T-helper 2 cell treated with Interferon-gamma antibody and Interleukin-4, amounts not matched to agents 5 μg/mL and 100 μg/mL, for 36 hours (primary cell): ENCODE measurements around the gene MRPS5.
A peak's percentile ranks its signal among the peaks of the same experiment; 100 is the strongest.
"Not testable (repeated sequence)": the region's sequence is repeated elsewhere in the genome, so short reads cannot be mapped to it uniquely, and the experiment has no call there.

Experiments
- DNase-seq: peaks from one replicate; pipeline ENCODE4 v3.0.0; 2021; ENCODE audit warnings: low spot score
- H3K27ac Mint-ChIP-seq: one replicate; pipeline ENCODE4 v1.8.0; 2021; ENCODE audit warnings: mild to moderate bottlenecking, mixed read lengths
- H3K27me3 Mint-ChIP-seq: one replicate; pipeline ENCODE4 v1.8.0; 2021; ENCODE audit warnings: low read depth, mixed read lengths
- H3K36me3 Mint-ChIP-seq: one replicate; pipeline ENCODE4 v1.8.0; 2021; ENCODE audit warnings: low read depth, mixed read lengths
- H3K4me1 Mint-ChIP-seq: one replicate; pipeline ENCODE4 v1.8.0; 2021; ENCODE audit warnings: low read depth, mixed read lengths
- H3K4me3 Mint-ChIP-seq: one replicate; pipeline ENCODE4 v1.8.0; 2022; ENCODE audit warnings: mild to moderate bottlenecking, moderate library complexity, mixed read lengths
- H3K9me3 Mint-ChIP-seq: one replicate; pipeline ENCODE4 v1.8.0; 2021; ENCODE audit warnings: mixed read lengths

MRPS5 gene

GRCh38 chr2:95113464-95113863 lies 8.1 kb downstream of the MRPS5 start:
- Mint-ChIP-seq H3K4me3 (no peak overlapping the region), H3K36me3 (peaks cover 40% of the 10 kb centered on the region), H3K27ac (no peak overlapping the region), H3K27me3 (no peaks in the 10 kb centered on the region), H3K4me1 (peaks cover 15% of the 10 kb centered on the region), H3K9me3 (no peaks in the 10 kb centered on the region)
- DNase-seq, result no peak

- H3K4me3 Mint-ChIP-seq, result no peak overlapping the region
- H3K27me3 Mint-ChIP-seq, result no peaks in the 10 kb centered on the region
- no peak overlapping the region for H3K27ac Mint-ChIP-seq
- DNase-seq, result no peak
- H3K4me1 Mint-ChIP-seq, result peaks cover 5% of the 10 kb centered on the region
- peaks cover 44% of the 10 kb centered on the region for H3K36me3 Mint-ChIP-seq
- no peaks in the 10 kb centered on the region for H3K9me3 Mint-ChIP-seq
Observed at GRCh38 chr2:95110395-95110794, 11.2 kb downstream of the MRPS5 start.

GRCh38 chr2:95109260-95109659 lies 12.3 kb downstream of the MRPS5 start:
- DNase-seq, result no peak
- no peaks in the 10 kb centered on the region for H3K27me3 Mint-ChIP-seq
- H3K4me3 Mint-ChIP-seq, result no peak overlapping the region
- no peaks in the 10 kb centered on the region for H3K9me3 Mint-ChIP-seq
- no peak overlapping the region for H3K27ac Mint-ChIP-seq
- H3K4me1 Mint-ChIP-seq, result no peaks in the 10 kb centered on the region
- peaks cover 42% of the 10 kb centered on the region for H3K36me3 Mint-ChIP-seq

GRCh38 chr2:95106081-95106480 lies 15.5 kb downstream of the MRPS5 start:
- Mint-ChIP-seq H3K36me3 (peaks cover 55% of the 10 kb centered on the region), H3K27me3 (no peaks in the 10 kb centered on the region), H3K27ac (no peak overlapping the region), H3K4me1 (no peaks in the 10 kb centered on the region), H3K4me3 (no peak overlapping the region), H3K9me3 (no peaks in the 10 kb centered on the region)
- no peak for DNase-seq

- no peak for DNase-seq
- Mint-ChIP-seq H3K36me3 (peaks cover 60% of the 10 kb centered on the region), H3K27me3 (no peaks in the 10 kb centered on the region), H3K27ac (no peak overlapping the region), H3K4me3 (no peak overlapping the region), H3K9me3 (no peaks in the 10 kb centered on the region), H3K4me1 (no peaks in the 10 kb centered on the region)
Observed at GRCh38 chr2:95104606-95105005, 17.0 kb downstream of the MRPS5 start.

GRCh38 chr2:95099910-95100309 lies 21.7 kb downstream of the MRPS5 start:
- peaks cover 5% of the 10 kb centered on the region for H3K9me3 Mint-ChIP-seq
- H3K4me1 Mint-ChIP-seq, result peaks cover 8% of the 10 kb centered on the region
- H3K4me3 Mint-ChIP-seq, result no peak overlapping the region
- no peaks in the 10 kb centered on the region for H3K27me3 Mint-ChIP-seq
- no peak for DNase-seq
- peaks cover 71% of the 10 kb centered on the region for H3K36me3 Mint-ChIP-seq
- no peak overlapping the region for H3K27ac Mint-ChIP-seq

- H3K4me3 Mint-ChIP-seq, H3K27me3 Mint-ChIP-seq, DNase-seq, H3K9me3 Mint-ChIP-seq, H3K27ac Mint-ChIP-seq: not testable (repeated sequence)
- H3K4me1 Mint-ChIP-seq, result peaks cover 18% of the 10 kb centered on the region
- H3K36me3 Mint-ChIP-seq, result peaks cover 78% of the 10 kb centered on the region
Observed at GRCh38 chr2:95098273-95098672, 23.3 kb downstream of the MRPS5 start.

GRCh38 chr2:95091885-95092555 lies 29.6 kb downstream of the MRPS5 start:
- no peak overlapping the region for H3K27ac Mint-ChIP-seq
- H3K4me3 Mint-ChIP-seq, result no peak overlapping the region
- peaks cover 57% of the 10 kb centered on the region for H3K36me3 Mint-ChIP-seq
- no peaks in the 10 kb centered on the region for H3K27me3 Mint-ChIP-seq
- H3K9me3 Mint-ChIP-seq, result no peaks in the 10 kb centered on the region
- no peak for DNase-seq
- peaks cover 18% of the 10 kb centered on the region for H3K4me1 Mint-ChIP-seq

GRCh38 chr2:95087379-95087778 lies 34.2 kb downstream of the MRPS5 start:
- no peaks in the 10 kb centered on the region for H3K4me1 Mint-ChIP-seq
- H3K4me3 Mint-ChIP-seq, result no peak overlapping the region
- no peaks in the 10 kb centered on the region for H3K9me3 Mint-ChIP-seq
- H3K27me3 Mint-ChIP-seq, result no peaks in the 10 kb centered on the region
- no peak overlapping the region for H3K27ac Mint-ChIP-seq
- DNase-seq, result no peak
- peaks cover 45% of the 10 kb centered on the region for H3K36me3 Mint-ChIP-seq

GRCh38 chr2:95086017-95086416 lies 35.6 kb downstream of the MRPS5 start:
- H3K4me1 Mint-ChIP-seq, result no peaks in the 10 kb centered on the region
- peaks cover 38% of the 10 kb centered on the region for H3K36me3 Mint-ChIP-seq
- H3K4me3 Mint-ChIP-seq, result no peak overlapping the region
- no peak overlapping the region for H3K27ac Mint-ChIP-seq
- DNase-seq, result no peak
- no peaks in the 10 kb centered on the region for H3K27me3 Mint-ChIP-seq
- no peaks in the 10 kb centered on the region for H3K9me3 Mint-ChIP-seq

GRCh38 chr2:95082477-95082876 lies 39.1 kb downstream of the MRPS5 start:
- H3K4me1 Mint-ChIP-seq, result peaks cover 26% of the 10 kb centered on the region
- no peak overlapping the region for H3K27ac Mint-ChIP-seq
- H3K27me3 Mint-ChIP-seq, result no peaks in the 10 kb centered on the region
- H3K4me3 Mint-ChIP-seq, result no peak overlapping the region
- H3K36me3 Mint-ChIP-seq, result peaks cover 25% of the 10 kb centered on the region
- H3K9me3 Mint-ChIP-seq, result no peaks in the 10 kb centered on the region
- no peak for DNase-seq

- Mint-ChIP-seq H3K4me1 (peaks cover 49% of the 10 kb centered on the region), H3K27ac (peak overlapping the region; percentile 78), H3K27me3 (no peaks in the 10 kb centered on the region), H3K36me3 (peaks cover 10% of the 10 kb centered on the region), H3K4me3 (peak overlapping the region; percentile 46), H3K9me3 (no peaks in the 10 kb centered on the region)
- DNase-seq, result peak; percentile 61
Observed at GRCh38 chr2:95079199-95079683, 42.4 kb downstream of the MRPS5 start.

GRCh38 chr2:95077861-95078603 lies 43.6 kb downstream of the MRPS5 start:
- H3K4me3 Mint-ChIP-seq, result peak overlapping the region; percentile 52
- H3K27ac Mint-ChIP-seq, result peak overlapping the region; percentile 76
- no peaks in the 10 kb centered on the region for H3K9me3 Mint-ChIP-seq
- H3K36me3 Mint-ChIP-seq, result peaks cover 10% of the 10 kb centered on the region
- H3K4me1 Mint-ChIP-seq, result peaks cover 61% of the 10 kb centered on the region
- H3K27me3 Mint-ChIP-seq, result no peaks in the 10 kb centered on the region
- DNase-seq, result no peak

- Mint-ChIP-seq H3K4me1 (peaks cover 66% of the 10 kb centered on the region), H3K36me3 (peaks cover 11% of the 10 kb centered on the region), H3K4me3 (peak overlapping the region; percentile 51), H3K27me3 (no peaks in the 10 kb centered on the region), H3K9me3 (no peaks in the 10 kb centered on the region), H3K27ac (peak overlapping the region; percentile 76)
- no peak for DNase-seq
Observed at GRCh38 chr2:95077530-95077825, 44.1 kb downstream of the MRPS5 start.
